ENCODE results near the gene C10orf53. TPM values are rescaled to one million over a fixed set of nuclear protein-coding genes. Genes with fewer than 3 reads are reported as not detected.

C10orf53 gene, protein sequence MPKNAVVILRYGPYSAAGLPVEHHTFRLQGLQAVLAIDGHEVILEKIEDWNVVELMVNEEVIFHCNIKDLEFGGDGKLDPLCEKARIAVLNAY
- not detected for total RNA-seq

GRCh38 chr10:49679480-49679893 is at the start of gene C10orf53:
Gene C10orf53 (plus strand): TSS chr10:49679651. CDS start chr10:49679698, 47 bp downstream.
- peak; percentile 36 for DNase-seq

- DNase-seq = no peak
Observed at GRCh38 chr10:49631975-49632374, 47.5 kb upstream of the C10orf53 start.

DNA sequence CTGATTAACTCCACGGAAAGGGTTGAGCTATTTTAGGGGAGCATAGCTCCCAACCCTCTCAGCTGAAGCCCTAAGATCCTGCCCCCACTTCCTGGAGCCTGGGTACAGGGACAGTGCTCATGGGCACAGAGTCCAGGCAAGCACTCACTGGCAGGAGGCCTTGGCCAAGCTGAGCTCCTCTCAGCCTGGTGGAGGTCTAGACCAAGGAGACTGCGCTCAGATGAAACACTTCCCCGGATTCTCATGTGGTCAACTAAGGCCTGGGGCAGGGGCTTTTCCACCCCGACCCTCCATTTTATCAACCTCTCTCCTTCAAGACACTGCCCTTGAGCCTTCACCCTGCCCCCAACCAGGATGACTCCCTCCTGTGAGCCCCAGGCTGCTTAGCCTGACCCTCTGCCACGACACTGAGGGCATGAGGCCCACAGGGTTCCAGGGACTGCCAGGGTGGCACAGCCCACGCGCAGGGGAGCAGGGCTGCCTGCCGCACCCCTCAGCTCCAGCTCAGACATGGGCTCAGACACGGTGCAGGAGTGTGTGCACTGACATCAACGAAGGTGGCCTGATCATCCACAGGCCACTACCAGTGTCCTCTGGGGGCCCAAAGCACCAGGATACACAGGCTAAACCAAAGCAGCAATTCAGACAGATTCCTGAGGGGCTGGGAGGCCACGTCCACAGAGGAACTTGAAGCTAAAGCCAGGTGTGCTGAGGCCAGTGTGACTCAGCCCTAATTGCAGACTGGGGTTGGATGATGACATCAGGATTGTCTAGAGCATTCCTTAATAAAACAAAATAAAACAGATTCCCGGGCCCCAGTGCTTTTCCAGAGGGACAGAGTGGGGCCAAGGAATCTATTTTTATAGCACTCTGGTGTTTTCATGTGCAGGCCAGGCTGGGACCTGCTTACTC is 46.8 kb upstream of the C10orf53 start:
- DNase-seq = no peak

DNA sequence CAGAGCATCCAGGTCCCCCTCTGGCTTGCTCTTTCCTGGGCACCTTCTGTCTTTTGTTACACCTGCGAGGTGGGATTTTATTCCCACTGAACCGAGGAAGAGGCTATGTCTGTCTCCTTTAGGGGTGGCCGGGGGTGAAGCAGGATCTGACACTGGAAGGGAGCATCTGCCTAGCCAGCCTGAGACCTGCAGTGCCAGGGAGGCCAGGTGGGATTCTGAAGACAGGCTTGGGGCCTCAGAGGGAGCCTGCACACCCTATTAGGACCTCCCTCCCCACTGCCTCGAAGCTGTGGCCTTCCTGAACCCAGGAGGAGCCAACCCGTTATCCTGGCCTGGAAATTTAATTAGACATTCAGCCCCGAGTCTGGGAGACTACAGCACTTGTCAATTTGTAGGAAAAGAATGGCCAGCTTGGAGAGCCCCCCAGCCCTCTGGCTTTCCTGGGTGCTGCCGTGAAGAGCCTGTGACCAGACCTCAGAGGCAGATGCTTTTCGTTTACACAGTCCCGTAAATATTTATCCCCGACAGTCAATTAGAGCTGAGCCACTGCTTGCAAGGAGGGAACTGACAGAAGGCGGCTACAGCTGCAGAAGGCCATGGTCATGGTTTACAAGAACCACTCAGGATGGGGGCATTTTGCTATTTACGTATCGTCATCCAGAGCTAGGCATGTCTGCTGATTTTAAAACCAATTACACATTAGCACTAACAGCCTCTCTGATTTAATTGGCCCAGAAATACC is 46.0 kb upstream of the C10orf53 start:
- no peak for DNase-seq

- no peak for DNase-seq
Observed at GRCh38 chr10:49634069-49634660, 45.3 kb upstream of the C10orf53 start.

DNA sequence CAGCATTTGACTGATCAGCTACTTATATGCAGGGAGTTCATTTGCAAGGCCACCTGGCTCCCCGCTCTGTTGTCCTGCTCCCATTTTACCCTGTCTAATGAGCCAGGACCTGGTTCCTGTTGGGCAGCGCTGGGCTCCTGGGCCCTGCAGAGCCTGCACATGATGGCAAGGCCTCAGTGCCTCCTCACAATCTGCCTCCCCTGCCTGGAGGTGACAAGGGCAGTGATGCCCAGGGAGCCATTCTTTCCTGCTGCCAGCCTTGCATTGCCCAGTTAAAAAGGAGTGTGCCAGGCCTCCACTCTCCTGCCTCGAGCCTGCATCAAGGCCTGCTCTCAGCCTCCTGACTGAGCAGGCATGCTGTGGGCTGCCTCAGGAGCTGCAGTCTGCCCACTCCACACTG is 37.1 kb upstream of the C10orf53 start:
- no peak for DNase-seq

DNA sequence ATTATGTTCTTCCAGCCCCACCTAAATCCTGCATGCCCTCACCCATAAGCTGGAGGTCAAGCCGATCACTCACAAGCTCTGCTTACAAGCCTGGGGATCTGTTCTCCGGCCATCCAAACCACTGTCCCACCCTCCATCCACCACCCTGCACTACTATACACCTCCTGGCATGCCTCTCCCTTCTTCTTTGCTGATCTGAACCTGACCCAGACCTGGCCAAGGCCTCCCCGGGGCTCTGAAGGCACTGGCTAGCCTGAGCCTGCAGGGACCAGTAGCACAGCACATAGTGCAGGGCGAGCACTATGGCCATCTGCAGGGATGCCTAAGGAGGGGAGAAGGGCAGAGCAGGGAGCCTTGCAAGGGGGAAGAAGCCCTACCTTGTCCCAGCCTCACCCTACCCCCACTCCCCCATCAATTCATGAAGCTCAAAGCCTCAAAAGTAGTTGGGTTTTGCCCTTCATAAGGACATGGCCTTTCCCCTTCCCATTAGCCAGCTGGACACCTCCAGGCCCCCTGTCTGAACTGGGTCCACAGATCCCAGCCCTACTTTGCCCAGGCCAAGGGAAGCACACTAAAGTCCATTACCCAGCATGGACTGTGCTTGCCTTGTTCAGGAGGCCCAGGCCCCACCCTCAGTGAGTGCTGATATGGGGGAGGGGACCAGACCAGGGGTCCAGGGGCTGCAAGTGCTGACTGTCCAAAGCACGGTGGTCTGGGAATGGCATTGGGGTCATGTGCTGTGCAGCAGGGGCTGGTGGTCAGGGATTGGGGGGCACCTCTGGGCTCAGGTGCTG is 36.0 kb upstream of the C10orf53 start:
- no peak for DNase-seq

DNA sequence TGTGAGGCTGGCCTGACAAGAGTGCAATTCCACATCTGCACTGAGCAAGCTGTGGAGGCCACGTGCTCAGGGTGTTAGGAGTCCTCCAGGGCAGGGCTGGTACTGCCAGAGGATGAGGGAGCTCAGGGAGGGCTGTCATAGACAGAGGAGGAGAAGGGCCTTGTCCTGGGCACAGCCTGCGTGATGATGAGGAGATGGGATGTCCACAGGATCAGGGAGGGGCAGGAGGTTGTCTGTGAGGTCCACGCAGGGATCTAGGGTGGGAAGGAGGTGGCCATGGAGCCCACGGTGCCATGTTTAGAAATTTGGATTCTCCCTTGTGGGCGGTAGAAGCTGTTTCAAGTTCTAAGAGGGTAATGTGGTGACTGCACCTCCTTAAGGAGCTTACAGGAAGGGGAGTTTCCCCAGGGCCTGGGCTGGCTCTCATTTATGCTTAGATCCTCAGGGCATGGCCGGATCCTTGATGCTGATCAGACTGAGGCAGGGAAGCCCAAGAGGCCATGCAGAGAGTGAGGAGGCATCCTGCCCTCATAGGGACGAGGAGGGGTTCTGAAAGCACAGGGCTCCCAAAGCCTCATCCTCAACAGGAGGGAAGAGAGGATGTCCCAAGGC is 35.3 kb upstream of the C10orf53 start:
- no peak for DNase-seq

GRCh38 chr10:49645417-49645816 is 34.0 kb upstream of the C10orf53 start:
- no peak for DNase-seq

DNA sequence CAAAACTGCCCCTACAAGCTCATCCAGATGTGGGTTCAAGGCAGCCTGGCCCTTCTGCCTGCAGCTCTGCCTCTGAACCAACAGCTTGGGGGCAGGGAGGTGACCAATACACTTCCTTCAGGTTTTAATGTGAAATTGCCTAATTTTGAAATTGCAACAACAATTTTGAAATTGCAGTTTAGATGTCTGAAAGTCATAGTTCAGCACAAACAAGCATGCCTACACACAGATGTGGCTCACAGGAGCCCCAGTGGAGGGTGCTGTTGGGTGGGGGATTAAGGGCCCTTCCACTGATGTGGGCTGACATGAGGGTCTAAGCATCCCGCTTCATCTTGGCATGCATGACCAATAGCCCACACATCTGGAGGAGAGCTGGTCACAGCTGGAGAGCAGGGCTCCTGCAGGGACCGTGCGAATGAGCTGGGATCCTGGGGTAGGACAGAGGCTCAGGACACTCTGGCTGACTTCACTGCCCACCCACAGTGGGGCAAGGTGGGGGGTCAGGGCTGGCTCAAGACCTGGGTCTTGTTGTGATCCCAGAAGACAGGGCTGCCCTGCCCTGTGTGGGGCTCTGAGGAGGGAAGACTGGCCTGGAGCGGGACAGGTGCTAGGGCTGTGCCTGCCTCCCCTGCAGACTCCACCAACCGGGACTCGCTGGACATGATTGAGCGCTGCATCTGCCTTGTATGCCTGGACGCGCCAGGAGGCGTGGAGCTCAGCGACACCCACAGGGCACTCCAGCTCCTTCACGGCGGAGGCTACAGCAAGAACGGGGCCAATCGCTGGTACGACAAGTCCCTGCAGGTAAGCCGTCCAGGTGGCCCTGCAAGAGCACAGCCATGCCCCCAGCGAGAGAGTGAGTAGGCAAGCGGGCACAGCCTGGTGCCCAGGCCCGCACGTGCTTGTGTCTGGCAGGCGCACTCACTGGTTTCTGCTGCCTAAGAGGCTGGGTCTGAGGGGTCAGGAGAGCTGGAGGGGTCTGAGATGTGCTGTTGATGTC is 33.3 kb upstream of the C10orf53 start:
- DNase-seq = no peak

DNA sequence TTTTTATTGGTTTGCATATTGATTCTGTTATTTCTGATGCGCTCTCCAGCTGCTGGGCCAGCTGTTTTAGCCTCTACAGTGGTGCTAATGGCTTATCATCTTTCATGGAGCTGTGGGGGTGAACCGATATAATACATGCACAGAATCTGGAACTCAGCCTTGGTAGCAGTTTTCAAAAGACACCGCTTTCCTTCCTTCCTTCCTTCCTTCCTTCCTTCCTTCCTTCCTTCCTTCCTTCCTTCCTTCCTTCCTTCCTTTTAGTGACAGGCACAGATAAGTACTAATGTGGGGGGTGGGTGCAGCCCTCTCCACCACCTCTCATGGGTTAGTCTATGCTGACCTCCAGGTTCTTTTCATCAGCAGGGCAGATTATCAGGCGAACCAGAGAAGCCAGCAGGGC is 31.9 kb upstream of the C10orf53 start:
- no peak for DNase-seq

DNA sequence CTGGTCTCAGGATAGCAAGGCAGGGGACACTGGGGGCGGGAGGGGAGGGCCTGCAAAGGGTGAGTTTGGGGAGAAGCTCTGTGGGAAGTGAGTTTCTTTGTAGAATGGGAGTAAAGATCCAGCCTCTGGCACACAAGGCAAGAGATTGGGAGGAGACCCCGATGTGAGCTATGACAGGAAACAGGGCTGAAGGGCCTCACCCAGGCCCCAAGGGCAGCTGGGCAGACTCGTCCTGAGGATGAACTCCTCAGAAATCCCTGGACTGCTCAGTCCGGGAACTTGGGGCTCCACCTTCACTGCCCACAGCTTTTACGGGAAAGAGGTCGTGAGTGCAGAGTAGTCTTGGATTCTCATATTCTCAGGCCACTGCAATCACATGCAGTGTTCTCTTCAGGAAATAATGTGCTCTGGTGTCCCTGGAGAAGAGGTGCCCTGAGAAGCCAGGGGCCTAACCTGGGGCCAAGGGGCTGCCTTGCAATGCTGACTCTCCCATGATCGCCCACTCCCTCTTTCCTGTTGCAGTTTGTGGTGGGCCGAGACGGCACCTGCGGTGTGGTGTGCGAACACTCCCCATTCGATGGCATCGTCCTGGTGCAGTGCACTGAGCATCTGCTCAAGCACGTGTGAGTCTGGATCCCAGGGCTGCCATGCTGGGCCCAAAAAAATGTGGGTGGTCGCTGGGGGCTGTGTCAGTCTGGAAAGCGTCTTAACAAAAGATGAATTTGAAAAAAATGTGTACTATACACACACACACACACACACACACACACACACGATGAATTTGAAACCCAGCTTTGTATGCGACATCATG is 31.3 kb upstream of the C10orf53 start:
- DNase-seq = no peak

- DNase-seq = no peak
Observed at GRCh38 chr10:49649294-49649693, 30.2 kb upstream of the C10orf53 start.

DNA sequence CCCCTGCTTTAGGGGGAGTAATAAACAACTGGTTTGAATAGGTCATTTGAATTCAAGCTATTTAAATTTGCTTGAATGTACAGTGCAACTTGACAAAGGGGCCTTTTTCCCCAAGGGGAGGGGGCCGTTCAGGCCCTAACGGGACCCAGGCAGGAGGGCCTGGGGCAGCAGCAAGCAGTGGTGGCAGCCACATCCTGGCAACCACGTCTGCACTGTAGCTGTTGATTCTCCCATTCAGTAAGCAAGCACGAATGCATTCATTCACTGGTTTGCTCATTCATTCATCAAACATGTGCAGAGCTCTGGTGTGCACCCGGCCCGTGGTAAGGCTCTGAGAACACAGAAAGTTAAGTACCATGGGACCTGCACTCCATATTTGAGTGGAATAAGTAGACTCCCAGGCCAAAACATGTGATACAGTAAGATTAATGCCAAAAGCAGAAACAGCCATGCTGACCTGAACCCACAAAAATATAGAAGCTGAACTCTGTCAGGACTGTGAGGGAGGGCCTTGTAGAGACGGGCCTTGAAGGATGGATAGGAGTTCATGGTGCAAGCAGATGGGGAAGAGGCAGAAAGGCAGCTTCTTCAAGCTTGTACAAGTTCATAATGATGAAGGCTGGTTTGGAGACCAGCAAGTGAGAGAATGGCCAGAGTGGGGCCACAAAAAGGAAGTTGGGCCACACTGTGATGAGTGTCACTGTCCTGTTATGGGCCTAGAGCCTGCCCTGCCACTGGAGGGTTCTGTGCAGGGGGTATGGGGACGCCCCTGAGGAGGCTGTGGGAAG is 29.3 kb upstream of the C10orf53 start:
- DNase-seq = no peak

GRCh38 chr10:49650724-49651034 is 28.8 kb upstream of the C10orf53 start:
- DNase-seq = no peak

DNA sequence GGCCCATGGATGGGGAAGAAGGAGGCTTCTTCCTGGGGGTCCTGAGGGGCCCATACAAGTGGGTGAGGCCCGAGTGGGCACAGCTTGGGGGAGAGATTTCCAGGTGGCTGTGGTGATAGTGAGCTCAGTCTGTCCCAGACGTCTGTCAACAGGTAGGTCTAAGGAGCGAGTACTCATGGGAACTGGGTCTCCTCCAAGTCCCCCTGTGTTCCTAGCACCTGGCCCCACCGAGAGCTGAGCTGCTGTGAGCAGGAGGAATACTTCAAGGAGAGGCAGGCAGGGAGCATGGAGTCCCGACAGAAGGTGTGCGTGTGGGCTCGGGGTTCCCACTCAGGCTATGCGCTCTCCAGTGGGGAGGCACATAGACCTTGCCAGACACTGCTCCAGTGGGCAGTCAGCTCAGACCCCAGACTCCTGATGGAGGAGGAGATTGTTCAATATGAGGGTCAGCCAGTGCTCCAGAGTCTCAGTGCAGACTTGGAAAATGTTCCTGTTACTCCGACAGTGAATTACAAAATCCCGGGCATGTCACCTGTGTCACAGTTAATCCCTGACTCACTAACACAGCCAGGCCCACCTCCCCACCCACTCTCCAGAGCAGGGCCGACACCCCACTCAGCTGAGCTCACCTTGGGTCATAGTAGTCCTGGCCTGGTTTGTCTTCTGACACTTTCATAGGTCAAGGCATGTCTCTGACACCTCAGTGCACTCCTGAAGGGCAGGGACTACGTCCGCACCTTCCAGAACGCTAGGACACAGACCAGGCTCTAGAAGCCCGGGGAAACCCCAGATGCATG is 28.2 kb upstream of the C10orf53 start:
- DNase-seq = no peak

DNA sequence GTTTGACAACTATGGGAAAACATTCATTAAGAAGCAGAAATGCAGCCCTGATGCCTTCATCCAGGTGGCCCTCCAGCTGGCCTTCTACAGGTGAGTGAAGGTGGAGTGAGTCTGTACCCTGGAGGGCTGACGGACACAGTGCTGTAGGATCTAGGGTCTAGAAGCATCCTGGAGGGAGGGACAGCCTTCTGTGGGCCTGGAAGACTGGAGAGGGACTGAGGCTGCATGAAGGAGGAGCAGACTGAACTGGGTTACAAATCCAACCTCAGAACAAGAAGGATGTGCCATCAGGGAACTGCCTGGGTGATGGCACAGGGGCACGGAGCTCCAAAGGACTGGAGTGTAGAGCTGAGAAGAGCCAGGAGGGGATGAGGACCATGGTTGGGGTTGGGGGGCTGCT is 27.5 kb upstream of the C10orf53 start:
- no peak for DNase-seq

Data from occipital lobe (tissue), 2 donors.